ENCODE results near the gene CNNM4.

The CNNM4 gene

DNA sequence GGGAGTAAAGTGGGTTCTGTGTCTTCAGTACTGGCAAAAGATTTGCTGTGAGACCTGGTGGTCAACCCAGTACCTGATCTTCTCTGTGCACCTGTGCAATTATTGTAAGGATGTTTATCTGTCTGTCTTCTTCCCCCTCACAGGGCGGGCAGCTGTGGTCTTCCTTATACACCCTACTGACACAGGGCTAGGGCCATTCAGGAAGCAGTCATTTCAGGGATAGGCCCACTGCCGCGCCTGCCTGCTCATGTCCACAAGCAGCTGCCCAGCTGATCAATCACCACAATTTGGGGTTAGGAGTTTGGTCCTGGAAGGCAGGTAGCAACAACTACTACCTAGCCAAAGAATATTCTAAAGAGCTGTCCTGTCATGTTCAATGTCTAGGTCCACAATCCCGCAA, 1.2 kb upstream of the CNNM4 start:
- DNase-seq (ENCODE audit: low read depth): no peak

DNA sequence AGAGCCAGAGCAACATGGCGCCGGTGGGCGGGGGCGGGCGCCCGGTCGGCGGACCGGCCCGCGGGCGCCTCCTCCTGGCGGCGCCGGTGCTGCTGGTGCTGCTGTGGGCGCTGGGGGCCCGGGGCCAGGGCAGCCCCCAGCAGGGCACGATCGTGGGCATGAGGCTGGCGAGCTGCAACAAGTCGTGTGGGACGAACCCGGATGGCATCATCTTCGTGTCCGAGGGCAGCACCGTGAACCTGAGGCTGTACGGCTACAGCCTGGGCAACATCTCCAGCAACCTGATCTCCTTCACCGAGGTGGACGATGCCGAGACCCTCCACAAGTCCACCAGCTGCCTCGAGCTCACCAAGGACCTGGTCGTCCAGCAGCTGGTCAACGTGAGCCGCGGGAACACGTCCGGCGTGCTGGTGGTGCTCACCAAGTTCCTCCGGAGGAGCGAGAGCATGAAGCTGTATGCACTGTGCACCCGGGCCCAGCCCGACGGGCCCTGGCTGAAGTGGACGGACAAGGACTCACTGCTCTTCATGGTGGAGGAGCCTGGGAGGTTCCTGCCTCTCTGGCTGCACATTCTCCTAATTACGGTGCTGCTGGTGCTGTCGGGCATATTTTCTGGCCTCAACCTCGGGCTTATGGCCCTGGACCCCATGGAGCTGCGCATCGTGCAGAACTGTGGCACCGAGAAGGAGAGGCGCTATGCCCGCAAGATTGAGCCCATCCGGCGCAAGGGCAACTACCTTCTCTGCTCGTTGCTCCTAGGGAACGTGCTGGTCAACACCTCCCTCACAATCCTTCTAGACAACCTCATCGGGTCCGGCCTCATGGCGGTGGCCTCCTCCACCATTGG, 507 bp downstream of the CNNM4 start:
- DNase-seq (ENCODE audit: low read depth): no peak

DNA sequence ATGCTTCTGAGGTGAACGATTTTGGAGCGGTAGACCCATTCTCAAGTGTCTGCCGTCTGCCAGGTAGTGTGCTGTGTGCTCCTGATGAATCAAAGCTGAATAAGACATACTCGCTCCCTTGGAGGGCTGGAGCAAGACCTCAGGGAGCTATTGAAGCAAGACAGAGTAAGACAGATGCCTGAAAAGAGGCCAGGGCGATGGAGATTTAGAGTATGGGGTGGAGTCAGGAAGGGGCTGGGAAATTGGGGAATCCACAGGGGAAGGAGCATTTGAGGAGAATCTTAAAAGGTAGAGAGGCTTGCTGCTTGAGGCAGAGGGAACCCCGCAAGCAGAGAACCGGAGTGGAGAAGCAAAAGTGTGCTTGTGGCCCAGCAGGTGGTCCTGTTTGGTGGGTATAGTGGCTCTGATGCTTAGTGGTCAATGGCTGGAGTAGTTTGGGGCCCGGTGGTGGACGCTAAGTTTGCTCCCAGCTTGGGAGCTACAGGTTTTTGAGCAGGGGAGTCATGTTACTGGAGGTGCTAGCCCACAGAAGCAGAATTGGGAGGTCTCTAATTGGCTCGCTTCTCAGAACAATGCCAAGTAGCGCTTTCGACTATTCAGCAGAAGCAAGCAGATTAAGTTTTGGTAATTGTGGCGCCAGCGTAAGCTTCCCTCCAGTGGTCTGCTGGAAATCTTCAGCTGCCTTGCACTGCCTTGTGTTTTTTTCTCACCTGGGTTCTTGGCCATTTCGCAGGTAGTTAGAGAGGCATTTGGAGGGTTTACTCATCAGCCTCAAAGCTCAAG, 2.0 kb downstream of the CNNM4 start:
- DNase-seq (ENCODE audit: low read depth): no peak

DNA sequence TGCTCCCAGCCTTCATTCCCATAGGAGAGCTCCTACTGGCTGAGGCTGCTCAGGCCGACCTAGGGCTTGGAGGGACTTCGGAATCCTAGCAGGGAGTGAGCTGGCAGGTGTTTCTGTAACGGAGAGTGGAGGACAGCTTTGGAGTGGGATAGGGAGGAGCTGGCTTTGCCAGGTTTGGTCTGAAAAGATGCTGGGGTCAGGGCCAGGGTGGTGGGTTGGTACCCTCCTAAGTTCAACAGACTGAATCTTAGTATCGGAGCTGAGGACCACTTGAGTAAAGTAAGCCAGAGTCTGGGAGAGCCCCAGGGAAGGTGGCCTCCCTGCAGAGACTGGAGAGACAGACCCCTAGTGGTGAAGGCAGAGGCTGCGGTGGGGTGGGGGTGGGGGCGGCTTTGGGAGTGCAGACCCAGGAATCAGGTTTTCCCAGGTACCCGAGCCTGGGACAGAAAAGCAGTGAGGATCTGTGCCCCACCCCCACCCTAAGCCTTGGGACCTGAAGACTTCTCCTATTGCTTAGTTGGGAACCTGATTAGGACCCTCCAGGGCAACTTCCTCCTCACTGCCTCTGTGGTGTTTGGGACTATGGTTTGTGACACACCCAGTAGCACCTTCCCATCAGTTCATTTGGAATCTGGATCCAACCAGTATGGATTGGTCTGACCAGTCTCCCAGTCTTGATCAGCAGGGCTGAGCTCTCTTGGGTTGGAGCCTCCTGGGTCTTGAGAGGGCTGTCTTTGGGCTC, 3.0 kb downstream of the CNNM4 start:
- no peak for DNase-seq (ENCODE audit: low read depth)

DNA sequence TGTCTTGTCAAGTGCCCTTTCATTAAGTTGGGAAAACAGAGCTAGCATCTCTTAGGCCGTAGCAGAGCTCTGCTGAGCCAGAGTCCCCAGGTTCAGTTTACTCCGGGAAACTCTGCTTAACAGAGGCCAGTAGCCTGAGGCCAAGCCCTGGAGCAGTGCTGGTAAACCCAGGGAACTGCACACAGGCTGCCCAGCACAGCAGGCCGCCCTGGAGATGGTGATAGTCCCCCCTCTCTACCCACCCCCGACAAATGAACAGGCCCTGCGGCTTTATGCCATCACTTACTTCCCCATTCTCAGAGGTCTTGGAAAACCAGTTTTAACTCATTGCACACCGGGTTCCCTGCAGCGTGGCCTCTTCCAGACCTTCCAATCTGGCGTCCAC, 3.5 kb downstream of the CNNM4 start:
- no peak for DNase-seq (ENCODE audit: low read depth)

DNA sequence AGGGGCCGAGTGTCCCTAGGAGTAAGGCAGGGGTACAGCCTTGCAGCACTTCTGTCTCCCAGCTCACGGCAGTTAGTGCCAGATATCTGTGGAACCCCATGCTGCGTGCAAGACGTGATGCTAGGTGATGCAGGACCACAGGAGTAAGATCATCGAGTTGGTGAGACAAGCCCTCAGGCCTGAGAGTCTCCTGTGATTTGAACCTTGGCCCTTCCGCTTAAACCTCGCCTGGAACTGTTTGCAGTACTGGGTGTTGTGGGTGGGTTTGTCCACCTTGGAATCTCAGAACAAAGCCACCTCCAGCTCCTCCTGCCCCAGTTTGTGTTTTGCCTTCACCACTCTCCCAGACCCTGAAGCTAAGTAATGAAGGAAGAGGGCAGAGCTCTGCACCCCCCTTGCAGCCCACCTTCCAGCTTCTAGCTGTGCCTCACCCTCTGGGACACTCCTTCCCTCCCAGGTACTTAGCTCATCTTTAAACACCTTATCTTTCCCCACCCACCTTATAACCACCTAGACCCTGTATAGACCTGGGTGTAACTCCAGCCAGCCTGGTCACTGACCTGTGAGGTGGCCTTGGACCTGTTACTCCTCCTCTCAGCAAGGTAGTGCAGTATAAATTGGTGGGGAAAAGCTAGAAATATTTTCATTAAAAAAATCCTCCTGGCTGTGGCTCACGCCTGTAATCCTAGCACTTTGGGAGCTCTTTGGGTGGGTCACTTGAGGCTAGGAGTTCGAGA, 6.6 kb downstream of the CNNM4 start:
- DNase-seq (ENCODE audit: low read depth): no peak

DNA sequence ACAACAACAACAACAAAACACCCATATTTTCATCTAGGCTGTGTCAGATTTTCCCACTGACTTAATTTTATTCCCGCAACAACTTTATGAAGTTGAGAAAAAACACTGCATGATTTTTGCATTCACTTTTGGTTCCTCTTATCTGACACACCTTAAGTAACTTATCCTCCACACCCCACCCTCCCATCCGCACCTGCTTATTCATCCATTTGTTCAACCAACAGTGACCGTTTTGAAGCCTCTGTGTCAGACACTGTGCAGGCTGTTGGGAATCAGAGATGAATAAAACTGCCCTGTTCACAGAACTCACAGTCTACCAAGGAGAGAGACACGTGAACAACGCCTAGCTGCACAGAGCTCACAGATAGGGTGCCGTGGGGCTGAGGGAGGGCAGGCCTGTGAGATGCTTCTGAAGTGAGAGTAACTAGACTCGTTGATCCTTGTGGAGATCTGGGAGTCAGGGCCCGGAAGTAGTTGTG, 7.4 kb downstream of the CNNM4 start:
- no peak for DNase-seq (ENCODE audit: low read depth)

DNA sequence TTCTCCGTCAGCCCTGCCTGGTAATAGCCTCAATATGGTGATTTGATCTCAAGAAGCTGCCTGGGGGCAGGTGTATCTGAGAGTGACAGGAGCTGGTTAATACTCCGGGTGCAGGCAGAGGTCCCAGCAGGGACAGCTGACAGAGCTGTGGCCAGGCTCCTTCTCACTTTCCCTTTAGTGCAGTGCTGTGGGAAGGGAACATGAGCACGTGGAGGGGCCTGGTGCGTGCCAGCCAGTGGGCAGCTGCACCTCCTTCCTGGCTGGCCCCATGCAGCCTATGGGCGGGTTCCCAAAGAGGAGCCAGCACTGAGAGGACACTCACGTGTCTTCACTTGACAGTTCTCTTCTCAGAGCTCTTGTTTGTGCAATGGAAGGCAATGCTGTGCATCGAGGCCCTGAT, 9.1 kb downstream of the CNNM4 start:
- DNase-seq (ENCODE audit: low read depth): no peak

DNA sequence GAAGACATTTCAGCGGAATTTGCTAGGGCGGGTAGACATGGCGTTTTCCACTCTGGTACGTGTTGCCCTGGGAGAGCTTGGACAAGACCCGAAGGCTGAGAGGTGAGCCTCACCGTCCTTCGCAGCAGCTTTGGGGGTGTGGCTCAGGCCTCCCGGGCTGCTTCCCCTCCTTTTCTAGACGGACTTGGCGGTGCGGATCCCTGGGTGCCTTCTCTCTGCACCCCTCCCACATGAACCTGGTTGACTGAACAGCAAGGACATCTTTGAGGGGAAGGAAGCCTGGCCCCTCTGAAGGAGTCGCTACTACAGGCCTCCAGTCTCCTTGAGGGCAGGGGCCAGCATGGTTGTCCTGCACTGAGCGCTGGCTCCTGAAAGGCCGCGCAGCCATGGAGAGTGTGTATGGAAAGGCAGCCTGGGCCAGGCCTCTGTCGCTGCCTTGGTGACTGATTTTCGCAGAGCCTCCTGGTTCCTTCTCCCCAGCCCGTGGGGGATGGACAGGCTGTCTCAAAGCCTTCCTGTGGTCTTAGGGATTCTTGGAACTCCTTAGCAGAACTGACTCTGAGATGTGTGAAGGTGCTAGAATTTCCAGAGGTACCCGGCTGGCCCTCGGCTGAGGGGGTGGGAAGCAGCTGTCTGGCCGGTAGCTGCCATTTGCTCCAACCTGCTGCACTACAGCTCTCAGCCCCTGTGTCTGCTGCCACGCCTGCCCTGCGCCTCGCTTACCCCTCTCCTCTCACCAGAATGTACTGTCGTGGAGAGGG, 9.9 kb downstream of the CNNM4 start:
- DNase-seq (ENCODE audit: low read depth): no peak

DNA sequence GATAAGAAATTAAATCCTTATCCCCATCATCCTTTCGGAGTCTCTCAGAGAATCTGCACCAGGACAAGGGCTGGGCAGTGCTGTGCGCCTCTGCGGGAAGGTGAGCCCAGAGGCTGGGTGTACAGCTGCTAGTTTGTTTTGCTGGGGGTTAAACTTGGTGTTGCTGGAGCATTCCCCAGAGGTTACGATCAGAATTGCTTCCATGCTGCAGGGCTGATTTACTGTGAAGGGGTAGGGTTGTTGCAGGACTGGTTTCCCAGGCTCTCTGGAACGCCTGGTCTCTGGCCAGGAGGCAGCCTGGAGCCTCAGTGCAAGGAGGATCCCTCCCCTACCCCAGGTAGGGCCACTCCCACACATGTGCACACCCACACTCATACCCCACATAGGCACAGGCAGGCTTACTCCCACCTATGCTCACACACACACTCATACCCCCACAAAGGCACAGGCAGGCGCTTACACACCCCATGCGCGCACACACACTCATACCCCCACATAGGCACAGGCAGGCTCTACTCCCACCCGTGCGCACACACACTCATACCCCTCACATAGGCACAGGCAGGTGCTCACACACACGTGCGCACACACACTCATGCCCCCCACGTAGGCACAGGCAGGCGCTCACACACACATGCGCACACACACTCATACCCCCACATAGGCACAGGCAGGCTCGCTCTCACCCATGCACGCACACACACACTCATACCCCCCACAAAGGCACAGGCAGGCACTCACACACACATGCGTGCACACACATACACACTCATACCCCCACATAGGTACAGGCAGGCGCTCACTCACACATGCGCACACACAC, 11.3 kb downstream of the CNNM4 start:
- DNase-seq (ENCODE audit: low read depth): no peak

DNA sequence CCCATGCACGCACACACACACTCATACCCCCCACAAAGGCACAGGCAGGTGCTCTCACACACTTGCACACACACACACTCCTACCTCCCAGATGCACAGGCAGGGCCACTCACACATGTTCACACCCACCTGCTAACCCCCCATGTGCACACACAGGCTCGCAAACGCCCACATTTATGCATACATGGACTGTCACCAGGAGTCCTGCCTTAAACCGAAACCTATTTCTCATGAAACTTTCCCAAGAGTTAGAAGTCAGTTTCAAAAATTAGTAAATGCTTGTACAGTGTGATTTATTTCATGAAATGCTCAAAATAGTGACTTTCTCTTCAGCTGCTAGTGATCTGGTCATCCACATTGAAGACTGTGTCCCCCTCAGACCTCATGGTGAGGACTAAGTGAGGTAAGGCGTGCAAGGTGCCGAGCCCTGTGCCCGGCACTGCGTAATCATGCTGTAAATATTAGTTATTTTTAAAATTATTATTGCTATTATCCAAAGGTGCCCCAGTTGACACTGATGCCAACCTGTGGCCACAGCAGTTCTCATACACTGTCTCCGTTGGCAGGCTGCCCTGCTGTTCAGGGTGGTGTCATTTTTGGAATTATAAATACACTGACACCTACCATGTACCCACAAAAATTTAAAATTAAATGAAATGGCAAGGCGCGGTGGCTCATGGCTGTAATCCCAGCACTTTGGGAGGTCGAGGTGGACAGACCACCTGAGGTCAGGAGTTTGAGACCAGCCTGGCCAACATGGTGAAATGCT, 12.4 kb downstream of the CNNM4 start:
- no peak for DNase-seq (ENCODE audit: low read depth)

DNA sequence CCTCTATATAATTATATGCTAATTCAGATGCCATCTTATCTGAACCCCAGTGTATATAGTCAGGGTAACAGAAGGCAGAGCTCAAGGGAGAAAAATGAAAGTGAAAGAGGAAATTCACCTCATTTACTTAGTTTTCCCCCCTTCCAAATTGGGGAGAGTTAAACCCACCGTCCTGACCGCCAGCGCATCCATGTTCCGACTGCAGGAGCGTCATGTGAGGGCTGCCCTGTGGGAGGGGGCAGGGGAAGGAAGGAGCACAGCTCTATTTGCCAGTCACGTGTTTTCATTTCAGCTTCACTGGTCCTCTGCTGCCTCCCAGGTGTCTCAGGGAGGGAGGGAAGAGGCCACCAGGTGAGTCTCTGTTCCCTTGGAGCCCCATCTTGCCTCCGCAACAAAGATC, 13.2 kb downstream of the CNNM4 start:
- DNase-seq (ENCODE audit: low read depth): no peak

DNA sequence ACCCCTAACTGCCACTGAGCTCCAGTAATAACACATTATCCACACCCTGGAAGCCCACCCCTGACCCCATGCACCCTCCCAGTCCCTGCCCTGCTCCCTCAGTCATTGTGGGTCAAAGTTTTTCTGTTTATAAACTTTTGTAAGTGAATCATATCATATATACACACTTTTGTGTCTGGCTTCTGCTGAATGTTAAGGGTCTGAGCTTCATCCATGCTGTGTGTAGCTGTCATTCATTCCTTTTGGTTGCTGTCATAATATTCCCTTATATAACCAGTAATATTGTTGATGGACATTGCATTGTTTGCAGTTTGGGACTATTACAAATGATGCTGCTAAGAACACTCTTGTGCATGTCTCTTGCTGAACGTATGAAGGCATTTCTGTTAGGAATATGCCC, 14.5 kb downstream of the CNNM4 start:
- no peak for DNase-seq (ENCODE audit: low read depth)

DNA sequence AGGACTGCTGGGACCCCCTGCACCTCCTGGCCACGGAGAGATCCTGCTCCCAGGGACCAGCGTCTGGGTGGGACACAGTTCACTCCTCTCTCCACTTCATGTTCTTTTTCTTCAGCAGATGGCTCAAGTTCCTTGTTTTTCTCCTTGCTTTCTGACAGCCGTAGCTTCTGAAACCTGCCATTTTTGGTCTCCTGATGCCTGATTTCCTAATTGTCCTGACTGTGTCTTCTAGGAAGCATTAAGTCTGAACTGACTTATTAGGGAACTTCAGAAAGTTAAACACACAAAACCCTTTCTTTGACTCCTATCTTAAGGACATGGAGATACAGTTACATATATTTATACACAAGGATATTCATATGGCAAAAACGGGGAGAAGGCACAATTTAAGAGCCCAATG, 22.7 kb downstream of the CNNM4 start:
- DNase-seq (ENCODE audit: low read depth): no peak

DNA sequence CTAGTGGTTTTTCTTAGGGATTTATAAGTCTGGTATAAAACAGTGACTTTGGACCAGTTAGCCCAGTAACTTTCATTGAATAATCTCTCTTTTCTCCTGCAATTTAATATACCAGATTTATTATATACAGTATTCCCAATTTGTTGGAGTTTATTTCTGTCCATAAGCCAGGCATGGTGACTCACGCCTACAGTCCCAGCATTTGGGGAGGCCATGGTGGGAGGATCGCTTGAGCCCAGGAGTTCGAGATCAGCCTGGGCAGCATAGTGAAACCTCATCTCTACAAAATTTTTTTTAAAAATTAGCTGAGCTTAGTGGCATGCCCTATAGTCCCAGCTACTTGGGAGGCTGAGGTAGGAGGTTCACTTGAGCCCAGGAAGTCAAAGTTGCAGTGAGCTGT, 26.7 kb downstream of the CNNM4 start:
- DNase-seq (ENCODE audit: low read depth): no peak

DNA sequence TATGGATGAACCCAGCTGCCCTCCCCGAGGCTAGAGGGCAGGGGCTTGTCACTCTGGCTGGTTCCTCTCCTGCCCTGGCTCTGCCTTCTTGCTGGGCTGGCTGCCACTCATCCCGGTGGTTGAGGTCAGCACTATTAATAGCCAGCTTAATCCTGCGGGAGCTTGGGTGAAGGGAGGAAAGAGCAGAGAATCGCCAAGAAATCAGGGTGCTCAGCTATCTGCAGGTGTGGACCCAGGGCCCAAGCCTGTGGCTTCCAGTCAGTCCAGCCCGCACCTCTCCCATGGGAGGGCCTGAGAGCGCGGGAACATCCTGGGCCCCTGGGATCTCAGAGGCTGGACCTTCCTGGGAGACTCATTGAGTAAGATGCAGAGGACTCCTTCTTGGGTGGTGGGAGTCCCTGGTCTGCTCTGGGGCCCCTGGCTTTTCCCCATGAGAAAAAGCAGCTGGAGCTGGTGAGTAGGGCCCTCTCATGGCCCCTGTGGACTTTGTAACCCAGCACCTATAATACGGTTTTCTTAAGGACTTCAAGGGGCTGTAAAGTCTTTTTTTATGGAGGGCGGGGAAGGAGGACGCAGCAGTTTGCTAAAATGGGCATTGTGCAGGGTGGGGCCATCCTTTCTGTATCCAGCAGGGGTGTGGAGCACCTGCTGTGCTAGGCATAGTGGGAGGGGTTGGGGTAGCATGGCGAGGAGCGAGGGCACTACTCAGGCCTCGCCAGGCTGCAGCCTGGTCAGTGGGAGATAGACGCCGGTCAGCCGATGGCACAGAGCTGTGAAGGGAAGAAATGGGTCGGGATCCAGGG, 27.9 kb downstream of the CNNM4 start:
- DNase-seq (ENCODE audit: low read depth): no peak

DNA sequence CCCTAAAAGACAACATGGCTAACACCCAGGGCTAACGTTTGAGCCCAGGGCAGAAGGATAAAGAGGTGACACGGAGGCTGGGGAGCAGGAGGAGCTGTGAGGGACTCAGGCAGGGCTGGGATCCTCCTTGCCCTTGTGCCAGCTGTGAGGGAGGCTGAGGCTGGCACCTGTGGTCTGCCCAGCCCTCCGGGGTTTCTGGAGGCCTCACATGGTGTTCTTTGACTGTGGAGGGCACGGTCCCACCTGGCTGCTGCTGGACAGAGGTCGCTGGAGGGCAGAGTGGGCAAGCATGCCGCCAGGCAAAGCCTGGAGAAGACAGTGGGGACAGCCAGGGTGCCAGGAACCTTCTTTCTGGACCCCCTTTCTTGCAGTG, 28.5 kb downstream of the CNNM4 start:
- DNase-seq (ENCODE audit: low read depth): no peak

Measured in GM04503 (cell line).